BJ (cell line): ENCODE results near the gene NUP155. TPM values are rescaled to one million over a fixed set of nuclear protein-coding genes. Genes with fewer than 3 reads are reported as not detected.
"Not testable (repeated sequence)": the region's sequence is repeated elsewhere in the genome, so short reads cannot be mapped to it uniquely, and the experiment has no call there.

Experiments
- CTCF ChIA-PET: fragments of 350-600 bp; formaldehyde crosslinking; extraction: SDS; loops from one replicate; lab custom pipeline; 2021; ENCODE audit warnings: antibody characterized with exemption, inconsistent platforms; lab: Yijun Ruan, JAX
- POLR2A ChIA-PET: fragments of 300-600 bp; sonication (Branson Sonifier 250); formaldehyde crosslinking; extraction: SDS; loops from one replicate; lab custom pipeline; 2021; ENCODE audit warnings: antibody characterized with exemption; lab: Charles Lee
- DNase-seq: peaks from one replicate; pipeline ENCODE4 v3.0.0-alpha.2; 2011; ENCODE audit warnings: low read depth
- H3K27me3 ChIP-seq: 2 replicates; pipeline ENCODE4 v1.6.0; 2011; ENCODE audit warnings: low read length; ENCODE audit not compliant: control insufficient read depth, insufficient read depth
- H3K36me3 ChIP-seq: 2 replicates; pipeline ENCODE4 v1.5.1; 2011; ENCODE audit warnings: low read length; ENCODE audit not compliant: control insufficient read depth, insufficient read depth
- H3K4me3 ChIP-seq: 2 replicates; pipeline ENCODE4 v1.5.1; 2011; ENCODE audit warnings: low read depth, mild to moderate bottlenecking, control low read depth, low read length
- CTCF ChIP-seq: IDR thresholded peaks from 2 replicates; pipeline ENCODE4 v1.5.1; 2011; ENCODE audit warnings: low read depth, mild to moderate bottlenecking, control low read depth, inconsistent platforms, low read length, moderate library complexity; ENCODE audit not compliant: insufficient read depth
- polyA plus RNA-seq: library from polyadenylated mRNA; depleted of rRNA; stranded (reverse); fragments of >200 nt; gene quantifications from 2 replicates; pipeline ENCODE4 v1.2.3, GENCODE V29; 2011

NUP155 gene
- polyA plus RNA-seq, 1 experiment: 10.8 TPM

DNA sequence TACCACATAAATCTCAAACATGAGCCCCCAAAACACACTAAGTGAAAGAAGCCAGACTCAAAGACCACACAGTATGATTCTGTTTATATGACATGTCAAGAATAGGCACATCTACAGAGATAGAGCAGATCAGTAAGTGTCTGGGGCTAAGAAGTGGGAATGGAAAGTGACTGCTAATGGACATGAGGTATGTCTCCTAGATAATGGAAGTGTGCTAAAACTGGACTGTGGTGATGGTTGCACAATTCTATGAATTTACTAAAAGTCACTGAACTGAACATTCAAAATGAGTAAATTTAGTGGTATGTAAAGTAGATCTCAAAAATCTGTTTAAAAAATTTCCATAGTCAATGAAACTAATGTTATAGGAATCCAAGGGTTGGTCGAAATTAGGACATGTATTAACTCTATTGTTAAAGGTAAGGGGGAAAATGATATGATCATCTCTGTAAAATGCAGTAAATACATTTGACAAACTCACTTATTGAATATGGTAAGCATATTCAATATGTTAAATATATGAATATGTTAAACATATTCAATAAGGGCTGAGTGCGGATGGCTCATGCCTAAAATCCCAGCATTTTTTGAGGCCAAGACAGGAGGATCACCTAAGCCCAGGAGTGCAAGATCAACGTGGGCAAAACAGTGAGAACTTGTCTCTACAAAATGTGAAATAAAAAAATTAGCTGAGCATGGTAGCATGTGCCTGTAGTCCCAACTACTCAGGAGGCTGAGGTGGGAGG is 51.7 kb downstream of the NUP155 start:
- Histone ChIP-seq H3K27me3 (no peaks in the 10 kb centered on the region), H3K4me3 (no peak overlapping the region), H3K36me3 (peaks cover 8% of the 10 kb centered on the region)
- no peak for DNase-seq
- TF ChIP-seq CTCF: no peak
- POLR2A ChIA-PET: no interaction called here
- CTCF ChIA-PET: no interaction called here

DNA sequence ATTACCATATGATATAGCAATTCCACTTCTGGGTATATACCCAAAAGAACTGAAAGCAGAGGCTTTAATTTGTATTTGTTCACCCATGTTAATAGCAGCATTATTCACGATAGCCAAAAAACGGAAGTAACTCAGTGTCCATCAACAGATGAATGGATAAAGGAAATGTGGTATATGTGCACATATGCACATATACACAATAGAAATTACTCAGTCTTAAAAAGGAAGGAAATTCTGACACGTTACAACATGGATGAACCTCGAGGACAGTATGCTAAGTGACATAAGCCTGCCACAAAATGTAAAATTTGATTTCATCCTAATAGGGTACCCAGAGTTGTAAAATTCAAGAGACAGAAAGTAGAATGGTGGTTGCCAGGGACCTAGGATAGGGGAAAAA is 54.9 kb downstream of the NUP155 start:
- CTCF ChIA-PET: no interaction called here
- H3K4me3 ChIP-seq: no peak overlapping the region
- POLR2A ChIA-PET: no interaction called here

DNA sequence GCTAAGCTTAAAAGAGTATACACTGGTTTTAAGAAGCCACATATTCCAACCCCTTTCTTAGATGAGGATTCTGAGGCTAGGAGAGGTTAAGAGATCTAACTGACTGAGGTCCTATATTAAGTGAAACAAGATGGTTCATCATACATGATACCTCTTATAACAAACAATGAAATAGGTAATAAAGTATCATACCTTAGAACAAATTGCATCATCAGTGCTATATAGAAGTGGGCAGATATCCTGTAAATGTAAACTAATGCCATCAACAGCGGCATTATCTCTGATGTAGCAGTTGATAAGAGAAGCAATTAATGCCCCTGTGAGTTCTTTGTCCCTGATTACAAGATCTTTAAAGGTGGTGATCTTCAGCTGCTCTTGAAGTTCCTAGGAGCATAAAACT is 60.5 kb downstream of the NUP155 start:
- CTCF ChIA-PET: no interaction called here
- POLR2A ChIA-PET: no interaction called here
- Histone ChIP-seq H3K4me3 (no peak overlapping the region), H3K27me3 (no peaks in the 10 kb centered on the region), H3K36me3 (peaks cover 8% of the 10 kb centered on the region)
- no peak for TF ChIP-seq CTCF
- DNase-seq: no peak

More for the DNA sequence above, 54.9 kb downstream of the NUP155 start:
- no peak for DNase-seq
- Histone ChIP-seq H3K27me3 (no peaks in the 10 kb centered on the region), H3K36me3 (peaks cover 11% of the 10 kb centered on the region)
- TF ChIP-seq CTCF: no peak

DNA sequence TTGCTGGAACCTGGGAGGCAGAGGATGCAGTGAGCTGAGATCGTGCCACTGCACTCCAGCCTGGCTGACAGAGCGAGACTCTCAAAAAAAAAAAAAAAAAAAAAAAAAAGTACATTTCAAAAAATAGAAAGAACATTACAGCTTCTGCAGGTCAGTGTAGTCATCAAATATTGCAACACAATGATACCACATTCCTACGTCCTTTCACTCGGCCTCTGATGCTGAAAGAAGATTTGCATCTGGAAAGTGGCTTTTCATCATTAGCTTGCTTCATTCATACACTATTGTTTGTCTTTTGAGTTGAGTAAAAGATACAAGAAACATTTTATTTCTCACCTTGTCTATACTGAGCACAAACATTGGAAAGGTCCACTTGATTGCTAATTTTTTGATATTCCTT is 62.1 kb downstream of the NUP155 start:
- CTCF ChIA-PET: no interaction called here

GRCh38 chr5:37304888-37305287 is 66.0 kb downstream of the NUP155 start:
- TF ChIP-seq CTCF: no peak
- peaks cover 5% of the 10 kb centered on the region for H3K36me3 ChIP-seq
- no peaks in the 10 kb centered on the region for H3K27me3 ChIP-seq
- no peak for DNase-seq
- H3K4me3 ChIP-seq: no peak overlapping the region
- POLR2A ChIA-PET: no interaction called here
- CTCF ChIA-PET: no interaction called here

More for the DNA sequence above, 62.1 kb downstream of the NUP155 start:
- Histone ChIP-seq H3K27me3 (no peaks in the 10 kb centered on the region), H3K36me3 (peaks cover 6% of the 10 kb centered on the region), H3K4me3 (no peak overlapping the region)
- TF ChIP-seq CTCF: no peak
- POLR2A ChIA-PET: no interaction called here
- DNase-seq: no peak

DNA sequence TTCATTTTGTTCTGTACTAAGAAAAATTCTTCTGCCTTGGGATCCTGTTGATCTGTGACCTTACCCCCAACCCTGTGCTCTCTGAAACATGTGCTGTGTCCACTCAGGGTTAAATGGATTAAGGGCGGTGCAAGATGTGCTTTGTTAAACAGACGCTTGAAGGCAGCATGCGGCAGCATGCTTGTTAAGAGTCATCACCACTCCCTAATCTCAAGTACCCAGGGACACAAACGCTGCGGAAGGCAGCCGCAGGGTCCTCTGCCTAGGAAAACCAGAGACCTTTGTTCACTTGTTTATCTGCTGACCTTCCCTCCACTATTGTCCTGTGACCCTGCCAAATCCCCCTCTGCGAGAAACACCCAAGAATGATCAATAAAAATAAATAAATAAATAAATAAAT is 74.6 kb downstream of the NUP155 start:
- H3K27me3 ChIP-seq, DNase-seq, CTCF ChIA-PET, POLR2A ChIA-PET, H3K4me3 ChIP-seq, H3K36me3 ChIP-seq: not testable (repeated sequence)
